ENCODE data around the gene EI24.
"Not testable (repeated sequence)": the region's sequence is repeated elsewhere in the genome, so short reads cannot be mapped to it uniquely, and the experiment has no call there.

The EI24 gene

DNA sequence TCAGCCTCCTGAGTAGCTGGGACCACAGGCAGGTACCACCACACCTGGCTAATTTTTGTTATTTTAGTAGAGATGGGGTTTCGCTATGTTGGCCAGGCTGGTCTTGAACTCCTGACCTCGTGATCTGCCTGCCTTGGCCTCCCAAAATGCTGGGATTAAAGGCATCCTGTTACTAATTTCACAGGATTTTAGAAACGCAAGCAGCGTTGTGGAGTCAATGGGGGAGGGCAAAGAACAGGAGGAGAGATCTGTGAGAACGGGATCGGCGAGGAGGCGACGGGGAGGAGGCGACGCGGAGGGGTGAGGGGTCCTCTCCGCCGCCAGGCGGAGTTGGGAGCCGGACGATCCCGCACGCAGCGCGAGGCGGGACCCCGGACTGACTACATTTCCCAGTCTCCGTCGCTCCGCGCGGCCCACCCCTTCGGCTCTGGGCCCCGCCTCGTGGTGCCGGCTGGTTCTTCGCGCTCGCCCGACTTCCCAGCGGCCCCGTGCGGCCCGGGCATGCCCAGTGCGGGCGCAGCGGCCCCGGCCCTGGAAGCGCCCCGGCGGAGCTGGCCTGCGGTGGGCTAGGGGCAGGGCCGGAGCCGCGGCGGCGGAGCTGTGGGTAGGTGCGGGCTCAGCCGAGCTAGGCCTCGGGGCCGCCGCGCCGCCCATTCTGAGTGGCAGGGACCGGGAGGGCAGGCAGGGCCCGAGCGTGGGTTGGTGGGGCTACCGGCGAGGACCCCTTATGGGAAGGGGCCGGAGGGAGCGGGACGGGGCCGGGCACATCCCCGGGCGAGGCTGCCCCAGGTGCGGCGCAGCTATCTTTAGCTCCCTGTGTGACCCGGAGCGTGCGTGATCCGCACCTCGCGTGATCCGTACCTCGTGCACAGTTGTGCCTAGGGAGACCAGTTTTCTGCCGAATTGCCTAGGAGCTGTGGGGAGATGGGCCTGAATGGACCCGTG, at the start of gene EI24:
Gene EI24 (plus strand): TSS at position 508 of the 945 bp plus-strand sequence. CDS start 3,051 bp downstream, outside the sequence.
- Histone ChIP-seq H3K27me3 (replicated peaks; ENCODE audit: control insufficient read depth, insufficient read depth, low read length) (no peaks in the 10 kb centered on the region), H3K9ac (ENCODE audit: low read length) (peak within 1 kb of the TSS; percentile 98), H3K4me3 (ENCODE audit: low read length) (peak within 1 kb of the TSS; percentile 98), H3K9me3 (ENCODE audit: control insufficient read depth, low read length) (no peaks in the 10 kb centered on the region), H3K4me1 (ENCODE audit: control insufficient read depth, insufficient read depth, low read length) (peaks cover 20% of the 10 kb centered on the region), H3K36me3 (ENCODE audit: control insufficient read depth, insufficient read depth, low read length, severe bottlenecking) (peaks cover 19% of the 10 kb centered on the region)
- peak; percentile 98 for DNase-seq (ENCODE audit: low read depth)

DNA sequence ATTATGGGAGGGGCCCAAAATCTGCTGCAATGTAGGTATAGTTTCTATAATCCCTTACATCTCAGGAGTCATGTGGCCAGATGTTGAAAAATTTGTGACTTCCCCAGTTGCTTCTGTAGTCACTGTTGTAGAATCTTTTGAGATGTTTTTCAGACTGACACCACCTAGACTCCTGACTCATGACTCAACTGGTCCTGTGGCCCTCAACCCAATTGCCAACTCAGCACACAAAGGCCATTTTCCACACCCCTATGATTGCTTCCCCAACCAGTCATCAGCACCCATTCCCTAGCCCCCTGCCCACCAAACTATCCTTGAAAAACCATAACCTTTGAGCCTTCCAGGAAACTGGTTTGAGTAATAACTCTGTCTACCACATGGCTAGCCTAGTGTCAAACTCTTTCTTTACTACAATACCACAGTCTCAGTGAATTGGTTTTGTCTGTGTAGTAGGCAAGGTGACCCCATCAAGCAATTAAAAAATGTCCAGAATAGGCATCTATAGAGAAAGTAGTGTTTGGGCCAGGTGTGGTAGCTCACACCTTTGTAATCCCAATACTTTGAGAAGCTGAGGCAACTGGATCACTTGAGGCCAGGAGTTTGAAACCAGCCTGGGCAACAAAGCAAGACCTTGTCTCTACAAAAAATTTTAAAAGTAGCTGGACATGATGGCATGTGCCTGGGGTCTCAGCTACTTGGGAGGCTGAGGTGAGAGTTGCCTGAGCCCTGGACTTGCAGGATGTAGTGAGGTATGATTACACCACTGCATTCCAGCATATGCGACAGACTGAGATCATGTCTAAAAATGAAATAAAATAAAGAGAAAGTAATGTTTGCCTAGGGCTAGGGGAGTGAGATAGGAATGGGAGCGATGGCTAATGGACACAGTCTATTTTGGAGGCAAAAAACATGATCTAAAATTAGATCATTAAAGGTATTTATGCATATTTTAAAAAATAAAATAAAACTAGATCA, 49.1 kb upstream of the EI24 start:
- no peaks in the 10 kb centered on the region for H3K4me1 ChIP-seq (ENCODE audit: control insufficient read depth, insufficient read depth, low read length)
- no peak overlapping the region for H3K9ac ChIP-seq (ENCODE audit: low read length)
- no peaks in the 10 kb centered on the region for H3K27me3 ChIP-seq (replicated peaks; ENCODE audit: control insufficient read depth, insufficient read depth, low read length)
- H3K36me3 ChIP-seq (ENCODE audit: control insufficient read depth, insufficient read depth, low read length, severe bottlenecking): no peaks in the 10 kb centered on the region
- H3K4me3 ChIP-seq (ENCODE audit: low read length): no peak overlapping the region
- H3K9me3 ChIP-seq (ENCODE audit: control insufficient read depth, low read length): peaks cover 8% of the 10 kb centered on the region
- DNase-seq (ENCODE audit: low read depth): no peak

DNA sequence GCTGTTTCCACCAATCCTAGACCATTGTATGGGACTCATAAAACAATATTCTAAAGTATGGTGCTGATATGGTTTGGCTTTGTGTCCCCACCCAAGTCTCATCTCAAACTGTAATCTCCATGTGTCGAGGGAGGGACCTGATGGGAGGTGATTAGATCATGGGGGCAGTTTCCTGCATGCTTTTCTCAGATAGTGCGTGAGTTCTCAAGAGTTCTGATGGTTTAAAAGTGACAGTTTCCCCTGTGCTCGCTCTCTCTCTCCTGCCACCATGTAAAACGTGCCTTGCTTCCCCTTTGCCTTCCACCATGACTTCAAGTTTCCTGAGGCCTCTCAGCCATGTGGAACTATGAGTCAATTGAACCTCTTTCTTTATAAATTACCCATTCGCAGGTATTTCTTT, 44.0 kb upstream of the EI24 start:
- Histone ChIP-seq H3K9me3 (ENCODE audit: control insufficient read depth, low read length) (peaks cover under 1% of the 10 kb centered on the region), H3K9ac (ENCODE audit: low read length) (no peak overlapping the region), H3K27me3 (replicated peaks; ENCODE audit: control insufficient read depth, insufficient read depth, low read length) (peaks cover 2% of the 10 kb centered on the region), H3K4me1 (ENCODE audit: control insufficient read depth, insufficient read depth, low read length) (no peaks in the 10 kb centered on the region), H3K4me3 (ENCODE audit: low read length) (no peak overlapping the region), H3K36me3 (ENCODE audit: control insufficient read depth, insufficient read depth, low read length, severe bottlenecking) (no peaks in the 10 kb centered on the region)
- no peak for DNase-seq (ENCODE audit: low read depth)

DNA sequence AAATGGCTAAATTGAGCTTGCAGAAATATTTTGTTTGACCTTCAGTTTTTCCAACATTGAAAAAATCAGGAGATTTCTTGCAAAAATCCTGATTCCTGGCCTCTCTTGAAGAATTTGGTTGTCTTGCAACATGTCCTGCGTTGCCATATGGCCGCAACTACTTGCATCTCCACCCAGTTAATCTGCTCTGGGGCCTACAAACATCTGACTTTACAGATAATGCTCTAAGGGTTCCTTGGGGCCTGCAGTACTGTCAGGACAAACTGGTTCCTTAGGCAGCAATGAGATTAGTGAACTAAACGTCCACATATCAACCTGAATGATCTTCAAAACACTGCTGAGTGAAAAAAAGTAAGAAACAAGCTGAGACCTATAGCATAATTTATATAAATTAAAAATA, 36.6 kb upstream of the EI24 start:
- H3K4me3 ChIP-seq (ENCODE audit: low read length): no peak overlapping the region
- no peaks in the 10 kb centered on the region for H3K4me1 ChIP-seq (ENCODE audit: control insufficient read depth, insufficient read depth, low read length)
- no peak for DNase-seq (ENCODE audit: low read depth)
- H3K9me3 ChIP-seq (ENCODE audit: control insufficient read depth, low read length): no peaks in the 10 kb centered on the region
- no peaks in the 10 kb centered on the region for H3K36me3 ChIP-seq (ENCODE audit: control insufficient read depth, insufficient read depth, low read length, severe bottlenecking)
- H3K27me3 ChIP-seq (replicated peaks; ENCODE audit: control insufficient read depth, insufficient read depth, low read length): peaks cover 2% of the 10 kb centered on the region
- no peak overlapping the region for H3K9ac ChIP-seq (ENCODE audit: low read length)

DNA sequence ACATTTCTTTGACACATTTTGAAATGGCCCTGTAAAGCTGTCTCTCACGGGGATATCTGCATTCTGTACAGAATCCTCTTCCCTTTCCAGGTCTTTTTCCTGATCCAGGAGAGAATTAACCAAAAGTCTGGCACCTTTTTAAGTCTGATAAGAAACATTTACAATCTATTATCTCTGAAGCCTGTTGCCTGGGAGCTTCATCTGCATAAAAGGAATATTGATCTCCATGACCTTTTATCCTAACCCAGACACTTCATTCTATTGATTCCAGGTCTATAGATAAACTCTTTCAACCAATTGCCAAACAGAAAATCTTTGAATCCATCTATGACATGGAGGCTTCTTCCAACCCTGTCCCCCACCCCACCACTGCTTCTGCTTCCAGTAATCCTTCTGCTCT, 33.7 kb upstream of the EI24 start:
- DNase-seq (ENCODE audit: low read depth): no peak
- Histone ChIP-seq H3K4me1 (ENCODE audit: control insufficient read depth, insufficient read depth, low read length) (no peaks in the 10 kb centered on the region), H3K4me3 (ENCODE audit: low read length) (no peak overlapping the region), H3K36me3 (ENCODE audit: control insufficient read depth, insufficient read depth, low read length, severe bottlenecking) (no peaks in the 10 kb centered on the region), H3K9ac (ENCODE audit: low read length) (no peak overlapping the region), H3K27me3 (replicated peaks; ENCODE audit: control insufficient read depth, insufficient read depth, low read length) (no peaks in the 10 kb centered on the region), H3K9me3 (ENCODE audit: control insufficient read depth, low read length) (no peaks in the 10 kb centered on the region)

DNA sequence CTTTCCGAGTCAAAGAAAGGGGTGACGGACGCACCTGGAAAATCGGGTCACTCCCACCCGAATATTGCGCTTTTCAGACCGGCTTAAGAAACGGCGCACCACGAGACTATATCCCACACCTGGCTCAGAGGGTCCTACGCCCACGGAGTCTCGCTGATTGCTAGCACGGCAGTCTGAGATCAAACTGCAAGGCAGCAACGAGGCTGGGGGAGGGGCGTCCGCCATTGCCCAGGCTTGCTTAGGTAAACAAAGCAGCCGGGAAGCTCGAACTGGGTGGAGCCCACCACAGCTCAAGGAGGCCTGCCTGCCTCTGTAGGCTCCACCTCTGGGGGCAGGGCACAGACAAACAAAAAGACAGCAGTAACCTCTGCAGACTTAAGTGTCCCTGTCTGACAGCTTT, 32.4 kb upstream of the EI24 start:
- H3K9ac ChIP-seq (ENCODE audit: low read length); H3K27me3 ChIP-seq (replicated peaks; ENCODE audit: control insufficient read depth, insufficient read depth, low read length); H3K9me3 ChIP-seq (ENCODE audit: control insufficient read depth, low read length); H3K36me3 ChIP-seq (ENCODE audit: control insufficient read depth, insufficient read depth, low read length, severe bottlenecking); H3K4me3 ChIP-seq (ENCODE audit: low read length); DNase-seq (ENCODE audit: low read depth); H3K4me1 ChIP-seq (ENCODE audit: control insufficient read depth, insufficient read depth, low read length): not testable (repeated sequence)

DNA sequence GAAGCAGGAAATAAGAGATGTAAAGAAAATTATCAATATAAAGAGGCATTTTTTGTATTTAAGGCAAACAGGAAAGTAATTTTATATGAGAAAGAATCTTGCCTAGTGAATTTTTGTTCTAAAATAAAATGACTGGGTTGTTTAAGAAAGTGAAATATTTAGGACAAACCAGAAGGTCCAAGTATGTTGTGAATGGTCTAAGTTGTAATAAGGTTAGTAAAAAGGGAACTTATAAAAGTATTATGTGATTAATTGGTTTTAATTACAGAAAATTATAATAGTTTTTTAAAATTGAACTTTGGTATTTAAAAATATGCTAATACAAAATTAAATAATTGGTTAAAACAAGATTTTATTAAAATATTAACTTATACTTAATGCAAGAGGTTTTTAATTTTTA, 26.6 kb upstream of the EI24 start:
- H3K4me3 ChIP-seq (ENCODE audit: low read length): no peak overlapping the region
- no peak for DNase-seq (ENCODE audit: low read depth)

DNA sequence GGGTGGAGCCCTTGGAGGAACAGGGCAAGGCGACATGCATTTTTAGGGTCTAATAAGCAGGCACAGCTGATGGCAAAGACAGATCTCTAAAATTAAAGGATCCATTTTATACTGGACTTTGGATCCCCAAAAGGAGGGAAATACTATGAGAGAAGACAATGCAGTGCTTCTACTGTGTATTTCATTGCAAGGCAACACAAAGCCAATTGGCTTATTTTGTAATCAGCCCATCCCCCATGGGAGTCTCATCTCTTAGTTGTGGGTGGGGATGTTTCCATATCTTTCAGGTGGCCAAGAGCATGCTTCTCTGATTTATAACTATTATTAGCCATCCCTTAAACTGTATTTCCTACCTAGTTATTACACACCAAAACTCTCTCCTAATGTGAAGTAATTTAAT, 18.5 kb upstream of the EI24 start:
- Histone ChIP-seq H3K4me1 (ENCODE audit: control insufficient read depth, insufficient read depth, low read length) (no peaks in the 10 kb centered on the region), H3K9ac (ENCODE audit: low read length) (no peak overlapping the region), H3K27me3 (replicated peaks; ENCODE audit: control insufficient read depth, insufficient read depth, low read length) (no peaks in the 10 kb centered on the region), H3K9me3 (ENCODE audit: control insufficient read depth, low read length) (peaks cover 31% of the 10 kb centered on the region), H3K4me3 (ENCODE audit: low read length) (no peak overlapping the region), H3K36me3 (ENCODE audit: control insufficient read depth, insufficient read depth, low read length, severe bottlenecking) (no peaks in the 10 kb centered on the region)
- DNase-seq (ENCODE audit: low read depth): no peak

More for the DNA sequence above, 26.6 kb upstream of the EI24 start:
- H3K4me1 ChIP-seq (ENCODE audit: control insufficient read depth, insufficient read depth, low read length): no peaks in the 10 kb centered on the region
- H3K9ac ChIP-seq (ENCODE audit: low read length): no peak overlapping the region
- H3K9me3 ChIP-seq (ENCODE audit: control insufficient read depth, low read length): peaks cover 9% of the 10 kb centered on the region
- H3K36me3 ChIP-seq (ENCODE audit: control insufficient read depth, insufficient read depth, low read length, severe bottlenecking): no peaks in the 10 kb centered on the region
- no peaks in the 10 kb centered on the region for H3K27me3 ChIP-seq (replicated peaks; ENCODE audit: control insufficient read depth, insufficient read depth, low read length)

DNA sequence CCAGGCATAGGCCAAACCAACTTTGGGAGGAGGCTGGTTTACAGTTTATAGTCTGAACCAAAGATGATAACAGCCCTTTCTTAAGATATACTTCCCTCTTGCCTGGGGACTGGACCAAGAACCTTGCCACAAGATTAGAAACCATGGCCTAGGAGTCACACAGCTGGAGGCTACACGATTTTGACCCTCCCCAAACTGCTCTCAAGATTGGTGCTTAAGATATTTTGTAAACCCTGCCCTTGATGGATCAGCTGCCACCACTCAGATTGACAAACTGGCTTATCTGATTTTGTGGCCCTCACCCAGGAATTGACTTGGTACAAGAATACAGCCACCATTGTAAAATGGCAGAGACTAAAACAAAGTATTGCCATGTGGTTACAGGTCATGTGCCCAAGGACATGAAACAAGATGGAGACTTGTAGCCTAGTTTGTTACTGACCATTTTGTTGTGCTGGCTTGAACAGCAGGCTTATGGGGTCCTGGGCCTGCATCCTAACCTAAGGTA, 17.4 kb upstream of the EI24 start:
- no peak for DNase-seq (ENCODE audit: low read depth)
- H3K4me3 ChIP-seq (ENCODE audit: low read length): no peak overlapping the region
- no peak overlapping the region for H3K9ac ChIP-seq (ENCODE audit: low read length)
- H3K9me3 ChIP-seq (ENCODE audit: control insufficient read depth, low read length): peaks cover 31% of the 10 kb centered on the region
- no peaks in the 10 kb centered on the region for H3K27me3 ChIP-seq (replicated peaks; ENCODE audit: control insufficient read depth, insufficient read depth, low read length)
- no peaks in the 10 kb centered on the region for H3K4me1 ChIP-seq (ENCODE audit: control insufficient read depth, insufficient read depth, low read length)
- no peaks in the 10 kb centered on the region for H3K36me3 ChIP-seq (ENCODE audit: control insufficient read depth, insufficient read depth, low read length, severe bottlenecking)

DNA sequence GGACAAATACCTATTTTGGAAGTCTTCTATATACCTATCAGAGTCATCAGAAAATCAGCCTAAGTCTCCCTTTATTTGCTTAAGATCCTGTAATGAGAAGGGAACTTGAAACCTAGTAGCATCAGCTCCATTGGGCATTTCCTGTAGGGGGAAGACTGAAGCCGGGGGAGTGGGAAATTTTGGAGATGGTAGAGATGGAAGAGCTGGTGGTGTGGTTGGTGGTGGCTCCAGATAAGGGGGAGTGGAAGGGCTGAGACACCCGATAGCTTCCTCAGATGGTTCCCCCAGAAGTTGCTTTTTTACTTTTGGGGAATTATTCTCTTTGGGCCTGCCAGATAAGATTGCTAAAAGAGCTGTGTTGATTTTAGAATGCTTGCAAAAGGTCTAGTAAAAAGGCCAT, 16.4 kb upstream of the EI24 start:
- Histone ChIP-seq H3K9me3 (ENCODE audit: control insufficient read depth, low read length) (peaks cover 31% of the 10 kb centered on the region), H3K4me1 (ENCODE audit: control insufficient read depth, insufficient read depth, low read length) (no peaks in the 10 kb centered on the region), H3K27me3 (replicated peaks; ENCODE audit: control insufficient read depth, insufficient read depth, low read length) (no peaks in the 10 kb centered on the region), H3K36me3 (ENCODE audit: control insufficient read depth, insufficient read depth, low read length, severe bottlenecking) (no peaks in the 10 kb centered on the region), H3K9ac (ENCODE audit: low read length) (no peak overlapping the region), H3K4me3 (ENCODE audit: low read length) (peak overlapping the region; percentile 39)
- no peak for DNase-seq (ENCODE audit: low read depth)

DNA sequence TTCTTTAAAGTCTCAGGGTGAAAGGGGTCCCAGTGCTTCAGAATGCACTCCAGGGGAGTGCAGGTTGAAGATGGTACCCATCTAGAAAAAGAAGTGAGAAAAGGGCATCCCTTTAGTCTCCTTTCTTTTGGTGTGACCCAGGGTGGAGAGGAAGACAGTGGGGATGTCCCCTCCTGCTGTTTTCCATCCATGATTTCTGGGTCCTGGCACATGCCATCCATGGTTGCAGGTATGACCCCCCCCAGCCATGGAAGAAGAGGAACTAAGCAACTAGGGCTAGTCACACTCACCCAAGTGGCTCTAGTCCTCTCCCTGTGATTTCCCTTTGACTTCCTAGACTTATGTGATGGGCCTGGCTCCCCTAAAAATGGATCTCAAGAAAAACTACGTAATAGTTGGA, 15.9 kb upstream of the EI24 start:
- H3K9ac ChIP-seq (ENCODE audit: low read length): no peak overlapping the region
- DNase-seq (ENCODE audit: low read depth): no peak

More for the DNA sequence above, 15.9 kb upstream of the EI24 start:
- Histone ChIP-seq H3K27me3 (replicated peaks; ENCODE audit: control insufficient read depth, insufficient read depth, low read length) (no peaks in the 10 kb centered on the region), H3K36me3 (ENCODE audit: control insufficient read depth, insufficient read depth, low read length, severe bottlenecking) (no peaks in the 10 kb centered on the region), H3K9me3 (ENCODE audit: control insufficient read depth, low read length) (peaks cover 31% of the 10 kb centered on the region), H3K4me1 (ENCODE audit: control insufficient read depth, insufficient read depth, low read length) (no peaks in the 10 kb centered on the region), H3K4me3 (ENCODE audit: low read length) (peak overlapping the region; percentile 39)
